Daoy (cell line): Measurements from ENCODE around the gene PIK3R6. TPM values are rescaled to one million over a fixed set of nuclear protein-coding genes. Genes with fewer than 3 reads are reported as not detected.

ENCODE experiments used
- DNase-seq: peaks from one replicate; pipeline ENCODE4 v3.0.0-alpha.2; 2015; ENCODE audit warnings: low read depth
- total RNA-seq: library from RNA; depleted of rRNA; stranded (reverse); fragments of >200 nt; shearing (Covaris generic); gene quantifications from 2 replicates; pipeline ENCODE4 v1.2.3, GENCODE V29; 2014; rRNA removed

The PIK3R6 gene
- total RNA-seq, 1 experiment from 2014 or later = not detected

DNA sequence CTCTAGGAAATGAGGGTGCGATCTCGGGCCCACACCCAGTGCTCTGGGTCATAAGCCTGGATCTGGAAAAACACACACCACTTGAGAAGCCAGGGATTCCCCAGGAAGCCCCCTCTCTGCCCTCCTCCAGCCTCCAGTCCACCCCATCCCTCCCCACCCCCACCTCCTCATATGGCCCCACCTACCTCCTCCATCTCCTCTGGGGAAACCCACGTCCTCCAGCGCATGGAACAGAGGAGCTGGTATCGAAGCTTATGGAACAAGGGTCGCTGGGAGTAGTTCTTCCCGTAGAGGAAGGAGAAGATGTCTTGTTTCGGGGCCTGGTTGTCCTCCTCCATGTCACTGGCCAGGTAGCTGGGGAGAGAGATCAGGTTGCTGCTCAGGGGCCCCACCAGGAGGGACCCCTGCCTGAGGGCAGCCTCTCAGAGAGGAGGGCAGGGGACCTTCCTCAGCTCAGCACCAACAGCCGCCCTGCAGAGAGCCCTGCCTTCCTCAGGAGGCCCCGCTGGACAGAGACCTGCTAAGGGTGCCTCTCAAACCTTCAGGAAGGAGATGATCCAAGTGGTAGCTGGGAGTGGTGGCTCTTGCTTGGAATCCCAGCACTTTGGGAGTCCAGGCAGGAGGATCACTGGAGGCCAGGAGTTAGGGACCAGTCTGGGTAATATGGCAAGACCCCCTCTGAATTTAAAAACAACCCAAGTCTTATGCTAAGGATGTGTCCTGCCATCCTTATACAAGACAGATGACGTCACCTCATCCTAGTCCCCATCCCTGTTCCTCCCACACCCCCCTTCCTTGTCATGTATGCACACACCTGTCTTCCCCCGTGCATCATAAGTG is 114.1 kb downstream of the PIK3R6 start:
- no peak for DNase-seq

Other genes starting within 250 kb of the PIK3R6 start
- 28.4 and 32.9 TPM in 2 replicates for gene MYH10, start 236.9 kb downstream of the PIK3R6 start, total RNA-seq
- gene CCDC42, start 122.8 kb downstream of the PIK3R6 start, total RNA-seq = not detected in 2 replicates
- gene SPDYE4, start 109.1 kb downstream of the PIK3R6 start, total RNA-seq = not detected in 2 replicates
- not detected in 2 replicates for gene MFSD6L, start 68.3 kb downstream of the PIK3R6 start, total RNA-seq
- not detected in 2 replicates for gene PIK3R5, start 98.0 kb upstream of the PIK3R6 start, total RNA-seq
- 6.8 and 7.1 TPM in 2 replicates for gene NTN1, start 153.8 kb upstream of the PIK3R6 start, total RNA-seq